Liver (tissue), 9 donors: Measurements from ENCODE around the gene NF1. TPM values are rescaled to one million over a fixed set of nuclear protein-coding genes. Genes with fewer than 3 reads are reported as not detected.

Experiments used
- DNase-seq: peaks from one replicate; pipeline ENCODE4 v3.0.0-alpha.2; 2017; ENCODE audit warnings: low spot score
- H3K27ac ChIP-seq, 2 donors: one replicate each; pipeline ENCODE4 v1.7.0; 2013; ENCODE audit warnings: inconsistent platforms in 2 of 2, low read length in 2 of 2, control low read depth in 1 of 2, low read depth in 1 of 2, mild to moderate bottlenecking in 1 of 2
- H3K27me3 ChIP-seq, 4 donors: one replicate each; pipeline versions ENCODE4 v1.6.1 to v1.7.0; 2013; ENCODE audit warnings: low read length in 3 of 4, inconsistent platforms in 1 of 4, mild to moderate bottlenecking in 1 of 4, moderate library complexity in 1 of 4; ENCODE audit not compliant: control insufficient read depth in 4 of 4, insufficient read depth in 4 of 4
- H3K36me3 ChIP-seq, 4 donors: one replicate each; pipeline versions ENCODE4 v1.6.1 to v1.7.0; 2013; ENCODE audit warnings: low read length in 3 of 4, mild to moderate bottlenecking in 3 of 4, low read depth in 1 of 4, moderate library complexity in 1 of 4; ENCODE audit not compliant: control insufficient read depth in 4 of 4, insufficient read depth in 3 of 4
- H3K4me1 ChIP-seq, 4 donors: one replicate each; pipeline versions ENCODE4 v1.6.1 to v1.7.0; 2013; ENCODE audit warnings: low read length in 3 of 4, mild to moderate bottlenecking in 3 of 4, moderate library complexity in 1 of 4; ENCODE audit not compliant: control insufficient read depth in 4 of 4, insufficient read depth in 4 of 4
- H3K4me3 ChIP-seq, 3 donors: one replicate each; pipeline versions ENCODE4 v1.6.1 to v1.7.0; 2013; ENCODE audit warnings: low read length in 3 of 3, control low read depth in 1 of 3, low read depth in 1 of 3, mild to moderate bottlenecking in 1 of 3
- H3K9ac ChIP-seq, 2 donors: one replicate each; pipeline ENCODE4 v1.7.0; 2013; ENCODE audit warnings: low read length in 2 of 2, mild to moderate bottlenecking in 2 of 2, moderate library complexity in 2 of 2, control low read depth in 1 of 2, low read depth in 1 of 2
- H3K9me3 ChIP-seq, 4 donors: one replicate each; pipeline versions ENCODE4 v1.6.1 to v1.7.0; 2013; ENCODE audit warnings: low read length in 3 of 4; ENCODE audit not compliant: control insufficient read depth in 4 of 4
- EGR1 ChIP-seq, 2 donors: IDR thresholded peaks; 2 replicates each; pipeline ENCODE4 v1.6.1; 2016 to 2018; ENCODE audit warnings: antibody characterized with exemption in 2 of 2, low read depth in 2 of 2
- FOXA1 ChIP-seq: IDR thresholded peaks from 2 replicates; pipeline ENCODE4 v1.6.1; 2016; ENCODE audit warnings: antibody characterized with exemption
- FOXA2 ChIP-seq: IDR thresholded peaks from 2 replicates; pipeline ENCODE4 v1.6.1; 2016; ENCODE audit warnings: antibody characterized with exemption
- GABPA ChIP-seq, 2 donors: IDR thresholded peaks in 1 of 2; conservative IDR thresholded peaks in 1 of 2; 2 replicates each; pipeline ENCODE4 v1.6.1; 2016; ENCODE audit warnings: antibody characterized with exemption in 2 of 2, mild to moderate bottlenecking in 1 of 2, moderate library complexity in 1 of 2
- REST ChIP-seq: IDR thresholded peaks from 2 replicates; pipeline ENCODE4 v1.6.1; 2016; ENCODE audit warnings: antibody characterized with exemption, mild to moderate bottlenecking
- SP1 ChIP-seq: IDR thresholded peaks from 2 replicates; pipeline ENCODE4 v1.6.1; 2018; ENCODE audit warnings: antibody characterized with exemption, mild to moderate bottlenecking
- TAF1 ChIP-seq: conservative IDR thresholded peaks from 2 replicates; pipeline ENCODE4 v1.6.1; 2016; ENCODE audit warnings: antibody characterized with exemption, mild to moderate bottlenecking
- ZBTB33 ChIP-seq: IDR thresholded peaks from 2 replicates; pipeline ENCODE4 v1.6.1; 2016; ENCODE audit warnings: antibody characterized with exemption
- WGBS: extraction: QIAGEN DNeasy Blood & Tissue Kit; methylation state at CpG from one replicate; pipeline ENCODE4 v1.1.7; 2013; 5-methylcytosine and 5-hydroxymethylcytosine counted together
- polyA plus RNA-seq, 2 donors: library from polyadenylated mRNA; stranded (reverse) in 1 of 2; unstranded in 1 of 2; fragments of 200-250 nt in 1 of 2; fragments of >200 nt in 1 of 2; fragmentation: Nextera tagmentation in 1 of 2; extraction: Ambion mirVana in 1 of 2; gene quantifications; one replicate each; pipeline versions ENCODE4 v1.2.1 to v1.2.3, GENCODE V29; 2013 to 2015
- total RNA-seq, 2 donors: library from RNA; depleted of rRNA; stranded (reverse); fragments of >200 nt; gene quantifications; one replicate each; pipeline ENCODE4 v1.2.3, GENCODE V29; 2014
- donor health status: healthy.
- donor health status: healthy.
- donor health status: healthy.
- donor health status: healthy.
- donor health status: healthy.

NF1 gene
- total and polyA plus RNA-seq, 4 donors, result 4.6 to 42.6 (median 13.5) TPM

GRCh38 chr17:31411707-31412285, 317.0 kb downstream of the NF1 start:
- 89% methylated on average over 13 of the region's 13 CpGs for WGBS
- H3K4me1 ChIP-seq, result no peaks in the 10 kb centered on the region
- H3K27ac ChIP-seq, result no peak overlapping the region
- TF ChIP-seq ZBTB33, result no peak
- TF ChIP-seq EGR1 (IDR thresholded peaks at IDR 0.05; ENCODE audit: low read depth in 2 of 2), result no peak
- no peak for TF ChIP-seq SP1
- TF ChIP-seq REST, result no peak
- TF ChIP-seq GABPA (IDR thresholded peaks at IDR 0.05 in 1 of 2, conservative IDR thresholded peaks at IDR 0.05 in 1 of 2), result no peak
- TF ChIP-seq TAF1, result no peak
- no peak for TF ChIP-seq FOXA1
- TF ChIP-seq FOXA2, result no peak
- H3K36me3 ChIP-seq, result no peaks in the 10 kb centered on the region
- no peak for DNase-seq
- H3K4me3 ChIP-seq, result no peak overlapping the region
- H3K9me3 ChIP-seq, result no peaks in the 10 kb centered on the region
- peaks cover 0 to 2% (median 0%) of the 10 kb centered on the region in 4 donors for H3K27me3 ChIP-seq
- no peak overlapping the region for H3K9ac ChIP-seq

GRCh38 chr17:31412511-31412910, 317.7 kb downstream of the NF1 start:
- no peak overlapping the region for H3K27ac ChIP-seq
- H3K9me3 ChIP-seq, result no peaks in the 10 kb centered on the region
- no peak for TF ChIP-seq FOXA2
- TF ChIP-seq REST, result no peak
- peaks cover 0 to under 1% (median 0%) of the 10 kb centered on the region in 4 donors for H3K27me3 ChIP-seq
- no peak overlapping the region for H3K4me3 ChIP-seq
- H3K9ac ChIP-seq, result no peak overlapping the region
- no peak for DNase-seq
- no peaks in the 10 kb centered on the region for H3K36me3 ChIP-seq
- no peaks in the 10 kb centered on the region for H3K4me1 ChIP-seq
- WGBS, result 67% methylated on average over 6 of the region's 6 CpGs
